B cell (primary cell): ENCODE results near the gene BRIP1. TPM values are rescaled to one million over a fixed set of nuclear protein-coding genes. Genes with fewer than 3 reads are reported as not detected.

ENCODE experiments used
- ATAC-seq: fragments of 200-7000 bp; cut with Tn5 transposase; one replicate; pipeline ENCODE4 v1.10.0; 2021; ENCODE audit warnings: low read depth, mild to moderate bottlenecking, moderate number of reproducible peaks, moderate library complexity
- CTCF ChIA-PET: fragments of 350-600 bp; sonication (Branson Sonifier 250); formaldehyde crosslinking; loops from one replicate; lab custom pipeline; 2021; ENCODE audit warnings: antibody characterized with exemption, inconsistent platforms; lab: Charles Lee
- POLR2A ChIA-PET: fragments of 350-600 bp; sonication (Branson Sonifier 250); formaldehyde crosslinking; loops from one replicate; lab custom pipeline; 2021; ENCODE audit warnings: antibody characterized with exemption; lab: Charles Lee
- DNase-seq: peaks from one replicate; pipeline ENCODE4 v3.0.0; 2013
- H2AFZ ChIP-seq: 2 replicates; pipeline ENCODE4 v1.6.1; 2012; ENCODE audit warnings: mild to moderate bottlenecking, low read depth, low read length; ENCODE audit not compliant: insufficient read depth, poor library complexity, severe bottlenecking
- H3K27ac ChIP-seq, 2 donors: 1 replicate in 1 of 2; 2 replicates in 1 of 2; pipeline ENCODE4 v1.5.1; 2012 to 2013; ENCODE audit warnings: low read length in 2 of 2, mild to moderate bottlenecking in 2 of 2, moderate library complexity in 1 of 2
- H3K27me3 ChIP-seq, 4 experiments: fragments of 200-600 bp in 1 of 4; sonication (generic) in 1 of 4; replicated peaks in 1 of 4; 1 replicate in 2 of 4; 2 replicates in 2 of 4; pipeline versions ENCODE4 v1.6.1 to v1.7.0; 2013 to 2016; ENCODE audit warnings: low read length in 3 of 4, mild to moderate bottlenecking in 2 of 4, mixed read lengths in 1 of 4, moderate library complexity in 1 of 4; ENCODE audit not compliant: insufficient read depth in 4 of 4, control insufficient read depth in 3 of 4; ENCODE audit errors: control extremely low read depth in 1 of 4
- H3K36me3 ChIP-seq, 2 experiments: replicated peaks in 1 of 2; 1 replicate in 1 of 2; 2 replicates in 1 of 2; pipeline versions ENCODE4 v1.6.1 to v1.7.1; 2013; ENCODE audit warnings: low read length in 1 of 2; ENCODE audit not compliant: insufficient read depth in 2 of 2, control insufficient read depth in 1 of 2; ENCODE audit errors: control extremely low read depth in 1 of 2, extremely low read depth in 1 of 2
- H3K4me1 ChIP-seq, 2 donors: fragments of 200-600 bp in 1 of 2; sonication (generic) in 1 of 2; 1 replicate in 1 of 2; 2 replicates in 1 of 2; pipeline versions ENCODE4 v1.5.1 to v1.6.1; 2013 to 2017; ENCODE audit warnings: low read length in 2 of 2; ENCODE audit not compliant: control insufficient read depth in 2 of 2, insufficient read depth in 2 of 2
- H3K4me2 ChIP-seq: replicated peaks from 2 replicates; pipeline ENCODE3; 2012; ENCODE audit warnings: mild to moderate bottlenecking, low read depth, low read length; ENCODE audit not compliant: poor library complexity, severe bottlenecking
- H3K4me3 ChIP-seq, 5 experiments: fragments of 200-600 bp in 1 of 5; sonication (generic) in 1 of 5; 1 replicate in 3 of 5; 2 replicates in 2 of 5; pipeline versions ENCODE4 v1.5.1 to v1.7.0; 2011 to 2016; ENCODE audit warnings: low read length in 4 of 5, mild to moderate bottlenecking in 4 of 5, low read depth in 2 of 5, control low read depth in 1 of 5, moderate library complexity in 1 of 5; ENCODE audit not compliant: insufficient read depth in 1 of 5; ENCODE audit errors: control extremely low read depth in 1 of 5, extremely low read depth in 1 of 5
- H3K79me2 ChIP-seq: fragments of 200-600 bp; sonication (generic); one replicate; pipeline ENCODE4 v1.6.0; 2016; ENCODE audit warnings: low read length; ENCODE audit not compliant: control insufficient read depth, insufficient read depth
- H3K9ac ChIP-seq: fragments of 200-600 bp; sonication (generic); 2 replicates; pipeline ENCODE4 v1.6.1; 2017; ENCODE audit warnings: mild to moderate bottlenecking, low read length, moderate library complexity
- H3K9me3 ChIP-seq, 3 donors: one replicate each; pipeline versions ENCODE4 v1.6.1 to v1.7.1; 2013; ENCODE audit warnings: low read length in 2 of 3; ENCODE audit not compliant: control insufficient read depth in 2 of 3, insufficient read depth in 1 of 3; ENCODE audit errors: control extremely low read depth in 1 of 3
- H4K20me1 ChIP-seq: 2 replicates; pipeline ENCODE4 v1.6.0; 2012; ENCODE audit warnings: mild to moderate bottlenecking, low read length; ENCODE audit not compliant: insufficient read depth, control insufficient read depth, poor library complexity, severe bottlenecking
- H3K27ac Mint-ChIP-seq: one replicate; pipeline ENCODE4 v1.8.0; 2021; ENCODE audit warnings: mixed read lengths
- H3K27me3 Mint-ChIP-seq: one replicate; pipeline ENCODE4 v1.8.0; 2021; ENCODE audit warnings: mixed read lengths
- H3K4me1 Mint-ChIP-seq: one replicate; pipeline ENCODE4 v1.8.0; 2021; ENCODE audit warnings: mixed read lengths
- H3K4me3 Mint-ChIP-seq: one replicate; pipeline ENCODE4 v1.8.0; 2021; ENCODE audit warnings: mixed read lengths
- H3K9me3 Mint-ChIP-seq: one replicate; pipeline ENCODE4 v1.8.0; 2022; ENCODE audit warnings: mixed read lengths; ENCODE audit not compliant: insufficient read depth
- CTCF ChIP-seq: fragments of 200-600 bp; IDR thresholded peaks from one replicate; pipeline ENCODE4 v1.8.0; 2022; ENCODE audit warnings: antibody characterized with exemption, mild to moderate bottlenecking
- EZH2 ChIP-seq: IDR thresholded peaks from 2 replicates; pipeline ENCODE4 v1.6.1; 2012; ENCODE audit warnings: borderline replicate concordance, low read depth, mild to moderate bottlenecking, moderate library complexity, low read length; ENCODE audit not compliant: insufficient read depth, poor library complexity, severe bottlenecking
- WGBS: methylation state at CpG from one replicate; pipeline ENCODE4 v1.1.5; 2013; ENCODE audit warnings: missing lambda C conversion rate; ENCODE audit not compliant: insufficient coverage; 5-methylcytosine and 5-hydroxymethylcytosine counted together
- intact Hi-C: fragments of 100-400 bp; cut with micrococcal nuclease; formaldehyde crosslinking; loops from one replicate; pipeline ENCODE4 v1.10.0; 2022
- polyA plus RNA-seq: library from polyadenylated mRNA; depleted of rRNA; stranded (reverse); fragments of >200 nt; gene quantifications from 2 replicates; pipeline ENCODE4 v1.2.3, GENCODE V29; 2012
- total RNA-seq, 2 donors: library from RNA; stranded (reverse); fragments of 120-200 nt in 1 of 2; gene quantifications; 1 replicate in 1 of 2; 2 replicates in 1 of 2; pipeline versions ENCODE4 v1.2.3 to v1.2.4, GENCODE V29; 2013 to 2022

BRIP1 gene
- total and polyA plus RNA-seq, 2 donors (not counting 1 experiment from before 2014, with no cell fraction given), result 0.89 to 2.4 TPM

DNA sequence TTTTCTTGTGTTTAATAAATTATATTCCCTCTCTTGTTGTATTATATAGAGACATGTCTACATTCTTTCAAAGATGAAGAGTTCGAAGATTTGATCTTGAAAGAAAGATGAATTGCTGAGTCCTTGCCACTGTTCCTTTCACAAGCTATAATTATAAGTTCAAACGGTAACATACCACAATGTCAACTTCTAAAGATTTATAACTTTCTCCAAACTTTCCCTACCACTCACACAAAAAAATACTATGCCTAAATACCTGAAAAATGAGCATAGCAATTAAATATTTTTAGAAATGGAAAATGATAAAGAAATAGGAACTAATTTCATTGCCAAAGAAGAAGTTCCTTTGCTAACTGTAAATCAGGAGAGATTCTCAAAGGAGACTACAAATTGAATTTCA is 50.6 kb downstream of the BRIP1 start:
- intact Hi-C loops, result no loop called here
- CTCF ChIA-PET, result interaction anchor here (1.1 kb wide), 1 partner anchor 20 kb away, joined by 3 read pairs; no protein-coding TSS in a partner anchor
- TF ChIP-seq CTCF (no peak), EZH2 (no peak)
- Mint-ChIP-seq H3K27ac (no peak overlapping the region), H3K9me3 (no peaks in the 10 kb centered on the region), H3K4me3 (no peak overlapping the region), H3K4me1 (peaks cover 49% of the 10 kb centered on the region), H3K27me3 (no peaks in the 10 kb centered on the region)
- Histone ChIP-seq H3K9ac (no peak overlapping the region), H2AFZ (peak overlapping the region; percentile 18), H3K27ac (no peak overlapping the region), H3K4me3 (no peak overlapping the region), H4K20me1 (no peaks in the 10 kb centered on the region), H3K27me3 (no peaks in the 10 kb centered on the region), H3K36me3 (no peaks in the 10 kb centered on the region), H3K4me1 (peaks cover 9 to 35% of the 10 kb centered on the region in 2 donors), H3K79me2 (no peaks in the 10 kb centered on the region), H3K9me3 (no peaks in the 10 kb centered on the region), H3K4me2 (no peak overlapping the region)
- ATAC-seq, result no peak
- DNase-seq, result no peak
- no CpG with 5 or more reads among the region's 2 CpGs for WGBS
- POLR2A ChIA-PET, result no interaction called here

GRCh38 chr17:61809816-61810392 is 53.4 kb downstream of the BRIP1 start:
- no peaks in the 10 kb centered on the region for H3K36me3 ChIP-seq
- intact Hi-C loops, result no loop called here
- H3K4me1 ChIP-seq, result peaks cover 0 to 15% of the 10 kb centered on the region in 2 donors
- no peaks in the 10 kb centered on the region for H3K9me3 Mint-ChIP-seq
- H3K4me2 ChIP-seq, result no peak overlapping the region
- ATAC-seq (no peak), DNase-seq (no peak)
- TF ChIP-seq EZH2 (no peak), CTCF (no peak)
- H3K9ac ChIP-seq, result no peak overlapping the region
- H3K9me3 ChIP-seq, result no peaks in the 10 kb centered on the region
- POLR2A ChIA-PET, result no interaction called here
- H2AFZ ChIP-seq, result no peak overlapping the region
- CTCF ChIA-PET, result no interaction called here
- no peak overlapping the region for H3K4me3 Mint-ChIP-seq
- no CpG with 5 or more reads among the region's 2 CpGs for WGBS
- no peak overlapping the region for H3K4me3 ChIP-seq
- no peaks in the 10 kb centered on the region for H3K79me2 ChIP-seq
- H3K4me1 Mint-ChIP-seq, result peaks cover 33% of the 10 kb centered on the region
- H3K27me3 Mint-ChIP-seq, result no peaks in the 10 kb centered on the region
- no peak overlapping the region for H3K27ac ChIP-seq
- no peak overlapping the region for H3K27ac Mint-ChIP-seq
- no peaks in the 10 kb centered on the region for H4K20me1 ChIP-seq
- H3K27me3 ChIP-seq, result no peaks in the 10 kb centered on the region
